Prostate gland (tissue), 2 donors: ENCODE data around the gene PLCB4.

ENCODE experiments used
- CTCF ChIP-seq, 4 experiments: fragments of 200-600 bp in 2 of 4; fragments of 450-650 bp in 2 of 4; sonication (generic) in 2 of 4; IDR thresholded peaks; 1 replicate in 3 of 4; 2 replicates in 1 of 4; pipeline ENCODE4 v1.5.1; 2016 to 2019; ENCODE audit warnings: antibody characterized with exemption in 4 of 4, mild to moderate bottlenecking in 2 of 4, moderate library complexity in 2 of 4
- POLR2A ChIP-seq: fragments of 450-650 bp; IDR thresholded peaks from one replicate; pipeline ENCODE4 v1.6.1; 2016; ENCODE audit warnings: antibody characterized with exemption, mild to moderate bottlenecking
- POLR2AphosphoS5 ChIP-seq: sonication (generic); formaldehyde crosslinking; IDR thresholded peaks from one replicate; pipeline ENCODE4 v1.6.1; 2017; ENCODE audit warnings: antibody characterized with exemption

- TF ChIP-seq CTCF (IDR thresholded peaks at IDR 0.05) (no peak), POLR2A (no peak), POLR2AphosphoS5 (no peak)
Measured at GRCh38 chr20:9043364-9043763, 25.5 kb upstream of the PLCB4 start.
